ENCODE results near the gene RNF13.

DNA sequence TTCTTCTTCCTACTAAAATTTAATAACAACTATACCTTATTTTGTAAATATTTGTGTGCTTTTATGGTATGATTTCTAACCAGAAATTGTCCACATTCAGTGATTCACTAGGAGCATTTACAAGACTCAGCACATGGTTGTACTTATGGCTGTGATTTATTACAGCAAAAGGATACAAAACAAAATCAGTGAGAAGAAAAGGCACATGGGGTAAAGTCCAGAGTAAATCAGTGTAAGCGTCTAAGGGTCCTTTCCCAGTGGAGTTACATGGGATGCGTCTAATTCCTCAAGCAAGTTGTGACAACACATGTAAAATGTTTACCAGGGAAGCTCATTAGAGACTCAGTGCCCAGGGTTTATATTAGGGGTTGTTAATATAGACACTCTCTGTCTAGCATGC is 31.1 kb downstream of the RNF13 start:
- TF ChIP-seq, protein P1, sequence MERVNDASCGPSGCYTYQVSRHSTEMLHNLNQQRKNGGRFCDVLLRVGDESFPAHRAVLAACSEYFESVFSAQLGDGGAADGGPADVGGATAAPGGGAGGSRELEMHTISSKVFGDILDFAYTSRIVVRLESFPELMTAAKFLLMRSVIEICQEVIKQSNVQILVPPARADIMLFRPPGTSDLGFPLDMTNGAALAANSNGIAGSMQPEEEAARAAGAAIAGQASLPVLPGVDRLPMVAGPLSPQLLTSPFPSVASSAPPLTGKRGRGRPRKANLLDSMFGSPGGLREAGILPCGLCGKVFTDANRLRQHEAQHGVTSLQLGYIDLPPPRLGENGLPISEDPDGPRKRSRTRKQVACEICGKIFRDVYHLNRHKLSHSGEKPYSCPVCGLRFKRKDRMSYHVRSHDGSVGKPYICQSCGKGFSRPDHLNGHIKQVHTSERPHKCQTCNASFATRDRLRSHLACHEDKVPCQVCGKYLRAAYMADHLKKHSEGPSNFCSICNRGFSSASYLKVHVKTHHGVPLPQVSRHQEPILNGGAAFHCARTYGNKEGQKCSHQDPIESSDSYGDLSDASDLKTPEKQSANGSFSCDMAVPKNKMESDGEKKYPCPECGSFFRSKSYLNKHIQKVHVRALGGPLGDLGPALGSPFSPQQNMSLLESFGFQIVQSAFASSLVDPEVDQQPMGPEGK (CRISPR knock-in tag; IDR thresholded peaks at IDR 0.05; ENCODE audit: borderline replicate concordance) = no peak
- no peak for TF ChIP-seq ZC3H10 (CRISPR knock-in tag; IDR thresholded peaks at IDR 0.05)
- no peak for TF ChIP-seq TCF4 (CRISPR knock-in tag; IDR thresholded peaks at IDR 0.05; ENCODE audit: borderline replicate concordance)
- TF ChIP-seq ARNTL (CRISPR knock-in tag; IDR thresholded peaks at IDR 0.05; ENCODE audit: borderline replicate concordance, low read depth) = no peak
- no peak for TF ChIP-seq ZFP3 (CRISPR knock-in tag; IDR thresholded peaks at IDR 0.05)
- TF ChIP-seq ISL1 (CRISPR knock-in tag; IDR thresholded peaks at IDR 0.05) = no peak
- no peak for TF ChIP-seq RARB (CRISPR knock-in tag; IDR thresholded peaks at IDR 0.05)
- no peak for TF ChIP-seq SNAI2 (CRISPR knock-in tag; IDR thresholded peaks at IDR 0.05)
- TF ChIP-seq, protein P2, sequence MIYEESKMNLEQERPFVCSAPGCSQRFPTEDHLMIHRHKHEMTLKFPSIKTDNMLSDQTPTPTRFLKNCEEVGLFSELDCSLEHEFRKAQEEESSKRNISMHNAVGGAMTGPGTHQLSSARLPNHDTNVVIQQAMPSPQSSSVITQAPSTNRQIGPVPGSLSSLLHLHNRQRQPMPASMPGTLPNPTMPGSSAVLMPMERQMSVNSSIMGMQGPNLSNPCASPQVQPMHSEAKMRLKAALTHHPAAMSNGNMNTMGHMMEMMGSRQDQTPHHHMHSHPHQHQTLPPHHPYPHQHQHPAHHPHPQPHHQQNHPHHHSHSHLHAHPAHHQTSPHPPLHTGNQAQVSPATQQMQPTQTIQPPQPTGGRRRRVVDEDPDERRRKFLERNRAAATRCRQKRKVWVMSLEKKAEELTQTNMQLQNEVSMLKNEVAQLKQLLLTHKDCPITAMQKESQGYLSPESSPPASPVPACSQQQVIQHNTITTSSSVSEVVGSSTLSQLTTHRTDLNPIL (CRISPR knock-in tag; IDR thresholded peaks at IDR 0.05; ENCODE audit: low read depth) = no peak
- no peak for TF ChIP-seq GLIS3 (CRISPR knock-in tag; IDR thresholded peaks at IDR 0.05)

Measured in SK-N-SH treated with all-trans-retinoic acid at 6 μM for 48 hours (cell line).